OCI-LY1 (cell line): ENCODE data around the gene FAM89B.

Source experiments
- H2AFZ ChIP-seq: fragments of 200-600 bp; sonication (generic), shearing (Covaris generic); 2 replicates; pipeline ENCODE4 v1.6.0; 2014; ENCODE audit warnings: antibody characterized with exemption, mild to moderate bottlenecking, low read length
- H3F3A ChIP-seq: fragments of 200-600 bp; sonication (generic), shearing (Covaris generic); 2 replicates; pipeline ENCODE4 v1.6.0; 2014; ENCODE audit warnings: mild to moderate bottlenecking, antibody characterized with exemption, low read length, moderate library complexity; ENCODE audit not compliant: insufficient read depth
- H3K27ac ChIP-seq: fragments of 200-600 bp; sonication (generic); 2 replicates; pipeline ENCODE4 v1.5.1; 2014; ENCODE audit warnings: low read length, mixed run types, mild to moderate bottlenecking, low read depth; ENCODE audit not compliant: poor library complexity, severe bottlenecking
- H3K27me3 ChIP-seq: fragments of 200-600 bp; sonication (generic); 2 replicates; pipeline ENCODE4 v1.6.0; 2014; ENCODE audit warnings: antibody characterized with exemption, mild to moderate bottlenecking, low read length, moderate library complexity; ENCODE audit not compliant: insufficient read depth
- H3K36me3 ChIP-seq: fragments of 200-600 bp; sonication (generic); 2 replicates; pipeline ENCODE4 v1.6.1; 2014; ENCODE audit warnings: mild to moderate bottlenecking, antibody characterized with exemption, low read length, moderate library complexity, mixed read lengths; ENCODE audit not compliant: insufficient read depth
- H3K4me1 ChIP-seq: fragments of 200-600 bp; sonication (generic); 2 replicates; pipeline ENCODE4 v1.5.1; 2014; ENCODE audit warnings: mild to moderate bottlenecking, low read length, moderate library complexity; ENCODE audit not compliant: insufficient read depth, severe bottlenecking
- H3K4me2 ChIP-seq: fragments of 200-600 bp; sonication (generic), shearing (Covaris generic); 2 replicates; pipeline ENCODE4 v1.6.1; 2014; ENCODE audit warnings: low read length
- H3K4me3 ChIP-seq: fragments of 200-600 bp; sonication (generic); 2 replicates; pipeline ENCODE4 v1.5.1; 2014; ENCODE audit warnings: low read length, low read depth, mild to moderate bottlenecking, mixed read lengths; ENCODE audit not compliant: poor library complexity, severe bottlenecking
- H3K79me2 ChIP-seq: fragments of 200-600 bp; shearing (Covaris generic); 2 replicates; pipeline ENCODE4 v1.6.1; 2016; ENCODE audit warnings: mixed run types, low read length, mixed read lengths; ENCODE audit not compliant: insufficient read depth
- H3K9ac ChIP-seq: fragments of 200-600 bp; sonication (generic), shearing (Covaris generic); 2 replicates; pipeline ENCODE4 v1.6.1; 2014; ENCODE audit warnings: mild to moderate bottlenecking, low read length, mixed read lengths
- H3K9me2 ChIP-seq: fragments of 200-600 bp; sonication (generic), shearing (Covaris generic); 2 replicates; pipeline ENCODE4 v1.6.1; 2014; ENCODE audit warnings: low read depth, mild to moderate bottlenecking, low read length, mixed read lengths
- H3K9me3 ChIP-seq: fragments of 200-600 bp; shearing (Covaris generic); 2 replicates; pipeline ENCODE4 v1.6.1; 2014; ENCODE audit warnings: low read length, mixed read lengths
- H4K20me1 ChIP-seq: fragments of 200-600 bp; sonication (generic), shearing (Covaris generic); 2 replicates; pipeline ENCODE4 v1.6.0; 2016; ENCODE audit warnings: mild to moderate bottlenecking, low read length; ENCODE audit not compliant: insufficient read depth
- CTCF ChIP-seq: fragments of 200-600 bp; sonication (generic), shearing (Covaris generic); IDR thresholded peaks from 2 replicates; pipeline ENCODE4 v1.5.1; 2017; ENCODE audit warnings: mild to moderate bottlenecking, antibody characterized with exemption, low read length, moderate library complexity, mixed read lengths
- EZH2 ChIP-seq: fragments of 200-600 bp; sonication (generic), shearing (Covaris generic); IDR thresholded peaks from 2 replicates; pipeline ENCODE4 v1.8.0; 2017; ENCODE audit warnings: borderline replicate concordance, mixed run types, mild to moderate bottlenecking, antibody characterized with exemption, low read length, moderate library complexity, mixed read lengths

FAM89B gene

GRCh38 chr11:65580031-65580692 lies 7.8 kb downstream of the FAM89B start:
- H3K36me3 ChIP-seq = no peaks in the 10 kb centered on the region
- H3K27ac ChIP-seq = no peak overlapping the region
- no peaks in the 10 kb centered on the region; the same call in 1 of the 2 replicates for H3F3A ChIP-seq
- no peak overlapping the region for H3K9ac ChIP-seq
- peaks cover 5% of the 10 kb centered on the region for H3K27me3 ChIP-seq
- no peaks in the 10 kb centered on the region for H3K9me3 ChIP-seq
- no peak overlapping the region for H3K4me2 ChIP-seq
- H3K4me1 ChIP-seq = peaks cover 12% of the 10 kb centered on the region
- H4K20me1 ChIP-seq = no peaks in the 10 kb centered on the region
- H3K79me2 ChIP-seq = no peaks in the 10 kb centered on the region
- no peaks in the 10 kb centered on the region for H3K9me2 ChIP-seq
- no peak overlapping the region for H2AFZ ChIP-seq
- H3K4me3 ChIP-seq = no peak overlapping the region
- TF ChIP-seq EZH2 (no peak), CTCF (no peak)

GRCh38 chr11:65580756-65581155 lies 8.4 kb downstream of the FAM89B start:
- H2AFZ ChIP-seq = no peak overlapping the region
- H3K27ac ChIP-seq = no peak overlapping the region
- no peak overlapping the region for H3K4me3 ChIP-seq
- H4K20me1 ChIP-seq = no peaks in the 10 kb centered on the region
- H3K4me2 ChIP-seq = no peak overlapping the region
- H3F3A ChIP-seq = no peaks in the 10 kb centered on the region
- H3K9ac ChIP-seq = no peak overlapping the region
- H3K27me3 ChIP-seq = peaks cover 5% of the 10 kb centered on the region
- TF ChIP-seq EZH2 (no peak), CTCF (no peak)
- no peaks in the 10 kb centered on the region for H3K79me2 ChIP-seq
- no peaks in the 10 kb centered on the region for H3K9me2 ChIP-seq
- no peaks in the 10 kb centered on the region for H3K9me3 ChIP-seq
- peaks cover 6% of the 10 kb centered on the region for H3K4me1 ChIP-seq
- no peaks in the 10 kb centered on the region for H3K36me3 ChIP-seq

- Histone ChIP-seq H3K27me3 (peaks cover under 1% of the 10 kb centered on the region), H3F3A (no peaks in the 10 kb centered on the region), H3K27ac (no peak overlapping the region), H3K36me3 (no peaks in the 10 kb centered on the region), H3K9me3 (no peaks in the 10 kb centered on the region), H3K9me2 (no peaks in the 10 kb centered on the region), H3K4me1 (no peaks in the 10 kb centered on the region), H3K9ac (no peak overlapping the region), H2AFZ (no peak overlapping the region), H3K79me2 (no peaks in the 10 kb centered on the region), H4K20me1 (no peaks in the 10 kb centered on the region), H3K4me3 (no peak overlapping the region), H3K4me2 (no peak overlapping the region)
- TF ChIP-seq CTCF = no peak
- TF ChIP-seq EZH2 = no peak
Measured at GRCh38 chr11:65581928-65582327, 9.6 kb downstream of the FAM89B start.
